ENCODE data around the gene NT5DC2.

Gene NT5DC2

GRCh38 chr3:52547143-52547542 is 13.5 kb upstream of the NT5DC2 start:
- Mint-ChIP-seq H3K4me1 (ENCODE audit: low read depth) (peaks cover 6% of the 10 kb centered on the region), H3K4me3 (no peak overlapping the region), H3K36me3 (ENCODE audit: low read depth) (peaks cover 82% of the 10 kb centered on the region), H3K9me3 (no peaks in the 10 kb centered on the region), H3K27ac (peak overlapping the region; percentile 52), H3K27me3 (no peaks in the 10 kb centered on the region)
- no peak for DNase-seq

GRCh38 chr3:52546111-52546901 is 12.6 kb upstream of the NT5DC2 start:
- no peaks in the 10 kb centered on the region for H3K9me3 Mint-ChIP-seq
- H3K4me1 Mint-ChIP-seq (ENCODE audit: low read depth) = peaks cover 7% of the 10 kb centered on the region
- DNase-seq = no peak
- H3K36me3 Mint-ChIP-seq (ENCODE audit: low read depth) = peaks cover 82% of the 10 kb centered on the region
- peak overlapping the region; percentile 38 for H3K27ac Mint-ChIP-seq
- no peak overlapping the region for H3K4me3 Mint-ChIP-seq
- H3K27me3 Mint-ChIP-seq = no peaks in the 10 kb centered on the region

- DNase-seq = no peak
- Mint-ChIP-seq H3K36me3 (ENCODE audit: low read depth) (peaks cover 85% of the 10 kb centered on the region), H3K9me3 (no peaks in the 10 kb centered on the region), H3K4me3 (no peak overlapping the region), H3K27me3 (no peaks in the 10 kb centered on the region), H3K27ac (peak overlapping the region; percentile 42), H3K4me1 (ENCODE audit: low read depth) (peaks cover 20% of the 10 kb centered on the region)
These were observed 11.3 kb upstream of the NT5DC2 start for GRCh38 chr3:52544937-52545336.

- H3K9me3 Mint-ChIP-seq = no peaks in the 10 kb centered on the region
- peak overlapping the region; percentile 34 for H3K27ac Mint-ChIP-seq
- peaks cover 84% of the 10 kb centered on the region for H3K36me3 Mint-ChIP-seq (ENCODE audit: low read depth)
- H3K27me3 Mint-ChIP-seq = no peaks in the 10 kb centered on the region
- peaks cover 41% of the 10 kb centered on the region for H3K4me1 Mint-ChIP-seq (ENCODE audit: low read depth)
- no peak for DNase-seq
- H3K4me3 Mint-ChIP-seq = no peak overlapping the region
These were observed 7.4 kb upstream of the NT5DC2 start for GRCh38 chr3:52541050-52541449.

- peaks cover 67% of the 10 kb centered on the region for H3K36me3 Mint-ChIP-seq (ENCODE audit: low read depth)
- peak overlapping the region; percentile 83 for H3K27ac Mint-ChIP-seq
- DNase-seq = no peak
- H3K4me1 Mint-ChIP-seq (ENCODE audit: low read depth) = peaks cover 51% of the 10 kb centered on the region
- H3K4me3 Mint-ChIP-seq = peak overlapping the region; percentile 96
- H3K9me3 Mint-ChIP-seq = no peaks in the 10 kb centered on the region
- H3K27me3 Mint-ChIP-seq = no peaks in the 10 kb centered on the region
These were observed 5.5 kb upstream of the NT5DC2 start for GRCh38 chr3:52539010-52539653.

GRCh38 chr3:52537726-52538421 is 4.2 kb upstream of the NT5DC2 start:
- Mint-ChIP-seq H3K36me3 (ENCODE audit: low read depth) (peaks cover 59% of the 10 kb centered on the region), H3K4me3 (peak overlapping the region; percentile 96), H3K9me3 (no peaks in the 10 kb centered on the region), H3K4me1 (ENCODE audit: low read depth) (peaks cover 51% of the 10 kb centered on the region), H3K27ac (peak overlapping the region; percentile 96), H3K27me3 (no peaks in the 10 kb centered on the region)
- peak; percentile 31 for DNase-seq

GRCh38 chr3:52537165-52537620 is 3.5 kb upstream of the NT5DC2 start:
- H3K36me3 Mint-ChIP-seq (ENCODE audit: low read depth) = peaks cover 62% of the 10 kb centered on the region
- H3K27me3 Mint-ChIP-seq = no peaks in the 10 kb centered on the region
- H3K9me3 Mint-ChIP-seq = no peaks in the 10 kb centered on the region
- DNase-seq = no peak
- H3K4me3 Mint-ChIP-seq = peak overlapping the region; percentile 96
- H3K4me1 Mint-ChIP-seq (ENCODE audit: low read depth) = peaks cover 56% of the 10 kb centered on the region
- peak overlapping the region; percentile 96 for H3K27ac Mint-ChIP-seq

- peak within 1 kb of the TSS; percentile 96 for H3K4me3 Mint-ChIP-seq
- peaks cover 56% of the 10 kb centered on the region for H3K36me3 Mint-ChIP-seq (ENCODE audit: low read depth)
- peak within 1 kb of the TSS; percentile 96 for H3K27ac Mint-ChIP-seq
- peak; percentile 98 for DNase-seq
- H3K27me3 Mint-ChIP-seq = no peaks in the 10 kb centered on the region
- no peaks in the 10 kb centered on the region for H3K9me3 Mint-ChIP-seq
- H3K4me1 Mint-ChIP-seq (ENCODE audit: low read depth) = peaks cover 58% of the 10 kb centered on the region
These were observed 2.9 kb upstream of the NT5DC2 start, which contains the start of gene UQCC5 for GRCh38 chr3:52536369-52537164. UQCC5 (plus strand) TSS chr3:52536605; CDS start chr3:52536756, 151 bp downstream.

- Mint-ChIP-seq H3K36me3 (ENCODE audit: low read depth) (peaks cover 50% of the 10 kb centered on the region), H3K9me3 (no peaks in the 10 kb centered on the region), H3K4me3 (peak overlapping the region; percentile 96), H3K27me3 (no peaks in the 10 kb centered on the region), H3K4me1 (ENCODE audit: low read depth) (peaks cover 54% of the 10 kb centered on the region), H3K27ac (peak overlapping the region; percentile 96)
- DNase-seq = no peak
These were observed 2.4 kb upstream of the NT5DC2 start for GRCh38 chr3:52536112-52536368.

GRCh38 chr3:52535411-52536111 is 1.9 kb upstream of the NT5DC2 start:
- Mint-ChIP-seq H3K27ac (peak overlapping the region; percentile 73), H3K36me3 (ENCODE audit: low read depth) (peaks cover 46% of the 10 kb centered on the region), H3K27me3 (no peaks in the 10 kb centered on the region), H3K4me3 (peak overlapping the region; percentile 96), H3K4me1 (ENCODE audit: low read depth) (peaks cover 49% of the 10 kb centered on the region), H3K9me3 (no peaks in the 10 kb centered on the region)
- DNase-seq = peak; percentile 28

GRCh38 chr3:52534281-52535183 is 875 bp upstream of the NT5DC2 start:
- no peaks in the 10 kb centered on the region for H3K27me3 Mint-ChIP-seq
- no peaks in the 10 kb centered on the region for H3K9me3 Mint-ChIP-seq
- DNase-seq = peak; percentile 34
- H3K4me1 Mint-ChIP-seq (ENCODE audit: low read depth) = peaks cover 41% of the 10 kb centered on the region
- H3K27ac Mint-ChIP-seq = peak overlapping the region; percentile 73
- H3K36me3 Mint-ChIP-seq (ENCODE audit: low read depth) = peaks cover 38% of the 10 kb centered on the region
- H3K4me3 Mint-ChIP-seq = peak overlapping the region; percentile 76

GRCh38 chr3:52532838-52533622 is 627 bp downstream of the NT5DC2 start:
- H3K9me3 Mint-ChIP-seq = no peaks in the 10 kb centered on the region
- peaks cover 36% of the 10 kb centered on the region for H3K36me3 Mint-ChIP-seq (ENCODE audit: low read depth)
- peaks cover 28% of the 10 kb centered on the region for H3K4me1 Mint-ChIP-seq (ENCODE audit: low read depth)
- no peaks in the 10 kb centered on the region for H3K27me3 Mint-ChIP-seq
- peak overlapping the region; percentile 83 for H3K4me3 Mint-ChIP-seq
- DNase-seq = peak; percentile 64
- H3K27ac Mint-ChIP-seq = peak overlapping the region; percentile 74
